Omental fat pad (tissue), 4 donors: ENCODE data around the gene VASH1. TPM values are rescaled to one million over a fixed set of nuclear protein-coding genes. Genes with fewer than 3 reads are reported as not detected.
"Not testable (repeated sequence)": the region's sequence is repeated elsewhere in the genome, so short reads cannot be mapped to it uniquely, and the experiment has no call there.

Experiments used
- ATAC-seq: fragments of 150-250 bp; one replicate; pipeline ENCODE4 v1.9.1; 2016; ENCODE audit warnings: mild to moderate bottlenecking, moderate library complexity; ENCODE audit not compliant: low FRiP score
- DNase-seq: peaks from one replicate; pipeline ENCODE4 v3.0.0-alpha.2; 2019; ENCODE audit warnings: low spot score
- total RNA-seq, 4 donors: library from RNA; depleted of rRNA; stranded (reverse); fragments of >200 nt; gene quantifications; one replicate each; pipeline ENCODE4 v1.1.0, GENCODE V29; 2016
- TF ChIP-seq, protein P1 (sequence below), 3 donors: fragments of 450-650 bp; IDR thresholded peaks; one replicate each; pipeline ENCODE4 v1.5.1; 2016 to 2017; ENCODE audit warnings: antibody characterized with exemption in 3 of 3, mild to moderate bottlenecking in 3 of 3, moderate library complexity in 2 of 3

The VASH1 gene
- total RNA-seq, 4 donors from 2014 or later, result 5.6 to 22.9 (median 11.0) TPM

DNA sequence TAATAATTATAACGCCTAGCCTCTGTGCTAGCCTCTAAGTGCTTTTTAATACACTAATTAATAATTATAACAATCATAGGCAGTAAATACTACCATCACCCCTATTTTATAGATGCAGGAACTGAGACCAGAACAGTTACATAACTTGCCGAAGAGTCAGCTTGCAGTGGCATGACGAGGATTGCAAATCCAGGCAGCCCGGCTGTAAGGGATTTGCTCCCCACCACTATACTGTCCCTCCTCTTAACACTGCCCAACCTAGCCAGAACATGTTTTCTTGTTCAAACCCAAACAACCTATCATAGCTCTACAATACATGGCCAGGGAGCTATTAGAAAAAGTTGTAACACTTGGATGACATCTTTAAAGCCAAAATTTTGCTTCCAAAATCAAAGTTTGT is 33.9 kb upstream of the VASH1 start:
- DNase-seq (no peak), ATAC-seq (no peak)
- TF ChIP-seq, protein P1, sequence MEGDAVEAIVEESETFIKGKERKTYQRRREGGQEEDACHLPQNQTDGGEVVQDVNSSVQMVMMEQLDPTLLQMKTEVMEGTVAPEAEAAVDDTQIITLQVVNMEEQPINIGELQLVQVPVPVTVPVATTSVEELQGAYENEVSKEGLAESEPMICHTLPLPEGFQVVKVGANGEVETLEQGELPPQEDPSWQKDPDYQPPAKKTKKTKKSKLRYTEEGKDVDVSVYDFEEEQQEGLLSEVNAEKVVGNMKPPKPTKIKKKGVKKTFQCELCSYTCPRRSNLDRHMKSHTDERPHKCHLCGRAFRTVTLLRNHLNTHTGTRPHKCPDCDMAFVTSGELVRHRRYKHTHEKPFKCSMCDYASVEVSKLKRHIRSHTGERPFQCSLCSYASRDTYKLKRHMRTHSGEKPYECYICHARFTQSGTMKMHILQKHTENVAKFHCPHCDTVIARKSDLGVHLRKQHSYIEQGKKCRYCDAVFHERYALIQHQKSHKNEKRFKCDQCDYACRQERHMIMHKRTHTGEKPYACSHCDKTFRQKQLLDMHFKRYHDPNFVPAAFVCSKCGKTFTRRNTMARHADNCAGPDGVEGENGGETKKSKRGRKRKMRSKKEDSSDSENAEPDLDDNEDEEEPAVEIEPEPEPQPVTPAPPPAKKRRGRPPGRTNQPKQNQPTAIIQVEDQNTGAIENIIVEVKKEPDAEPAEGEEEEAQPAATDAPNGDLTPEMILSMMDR (IDR thresholded peaks at IDR 0.05), result no peak

DNA sequence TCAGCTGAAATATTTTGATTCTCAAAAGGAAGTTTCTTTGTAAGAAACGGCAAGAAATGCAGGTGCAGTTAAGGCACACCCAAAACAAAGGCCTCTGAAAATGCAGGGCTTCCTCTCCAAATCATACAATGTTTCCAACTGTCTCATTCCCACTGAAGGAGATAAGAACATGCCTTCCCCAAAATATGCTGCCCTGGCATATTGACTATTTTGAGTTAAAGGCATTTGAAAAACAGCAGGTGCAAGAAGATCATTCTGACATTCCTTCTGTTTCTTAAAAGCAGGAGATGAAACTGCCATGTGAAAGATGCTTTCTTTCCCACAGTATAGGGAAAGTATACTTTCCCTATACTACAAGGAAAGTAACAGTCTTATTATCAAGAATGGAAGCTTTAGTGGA is 33.4 kb upstream of the VASH1 start:
- ATAC-seq, result no peak
- DNase-seq, result no peak
- TF ChIP-seq, protein P1 (IDR thresholded peaks at IDR 0.05), result no peak

DNA sequence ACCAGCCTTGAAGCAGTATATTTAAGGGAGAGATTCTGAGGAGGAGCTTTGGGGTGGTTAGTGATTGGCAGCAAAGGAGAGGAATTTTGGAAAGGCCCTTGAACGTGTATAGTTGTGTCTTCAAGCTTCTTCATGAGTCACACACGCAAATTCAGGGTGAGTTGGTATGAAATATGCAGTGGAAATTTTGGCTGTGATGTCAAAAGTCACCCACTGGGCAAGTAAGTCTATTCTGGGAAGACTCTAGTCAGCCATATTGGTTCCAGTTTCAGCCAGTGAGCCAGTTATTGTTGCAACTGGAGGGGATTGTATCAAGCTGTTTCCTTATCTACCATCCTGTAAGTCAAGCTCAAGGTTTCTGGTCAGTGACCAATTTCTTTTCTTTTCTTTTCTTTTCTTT is 32.0 kb upstream of the VASH1 start:
- DNase-seq (no peak), ATAC-seq (no peak)
- TF ChIP-seq, protein P1 (IDR thresholded peaks at IDR 0.05), result no peak

DNA sequence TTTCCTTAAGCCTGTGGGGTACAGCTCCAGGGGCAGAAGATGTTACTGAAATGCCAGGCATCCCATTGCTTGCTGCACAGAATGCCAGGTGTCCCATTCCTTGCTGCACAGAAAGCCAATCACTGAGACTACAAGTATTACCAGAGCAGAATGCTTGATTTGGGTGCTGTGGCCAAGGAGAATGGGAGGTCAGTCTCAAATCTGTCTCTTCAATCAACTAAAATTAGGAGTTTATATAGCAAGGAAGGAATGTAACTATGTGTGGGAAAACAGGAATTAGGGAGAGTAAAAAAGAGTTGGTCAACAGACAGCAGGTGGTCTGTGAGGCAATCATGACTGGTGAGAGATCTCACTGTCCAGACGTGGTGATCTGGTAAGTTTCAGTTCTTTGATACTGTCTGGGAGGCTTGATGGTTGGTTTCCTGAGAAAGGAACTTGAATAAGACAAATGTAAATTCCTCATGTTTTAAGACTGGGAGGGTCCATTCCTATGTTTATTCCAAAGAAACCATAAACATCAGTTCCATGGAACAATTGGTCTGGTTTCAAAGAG is 31.2 kb upstream of the VASH1 start:
- DNase-seq (no peak), ATAC-seq (no peak)
- TF ChIP-seq, protein P1 (IDR thresholded peaks at IDR 0.05), result no peak

DNA sequence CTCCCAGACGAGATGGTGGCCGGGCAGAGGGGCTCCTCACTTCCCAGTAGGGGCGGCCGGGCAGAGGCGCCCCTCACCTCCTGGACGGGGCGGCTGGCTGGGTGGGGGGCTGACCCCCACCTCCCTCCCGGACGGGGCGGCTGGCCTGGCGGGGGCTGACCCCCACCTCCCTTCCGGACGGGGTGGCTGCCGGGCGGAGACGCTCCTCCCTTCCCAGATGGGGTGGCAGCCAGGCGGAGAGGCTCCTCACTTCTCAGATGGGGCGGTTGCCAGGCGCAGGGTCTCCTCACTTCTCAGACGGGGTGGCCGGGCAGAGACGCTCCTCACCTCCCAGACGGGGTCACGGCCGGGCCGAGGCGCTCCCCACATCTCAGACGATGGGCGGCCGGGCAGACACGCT is 26.8 kb upstream of the VASH1 start:
- DNase-seq, ATAC-seq: not testable (repeated sequence)

DNA sequence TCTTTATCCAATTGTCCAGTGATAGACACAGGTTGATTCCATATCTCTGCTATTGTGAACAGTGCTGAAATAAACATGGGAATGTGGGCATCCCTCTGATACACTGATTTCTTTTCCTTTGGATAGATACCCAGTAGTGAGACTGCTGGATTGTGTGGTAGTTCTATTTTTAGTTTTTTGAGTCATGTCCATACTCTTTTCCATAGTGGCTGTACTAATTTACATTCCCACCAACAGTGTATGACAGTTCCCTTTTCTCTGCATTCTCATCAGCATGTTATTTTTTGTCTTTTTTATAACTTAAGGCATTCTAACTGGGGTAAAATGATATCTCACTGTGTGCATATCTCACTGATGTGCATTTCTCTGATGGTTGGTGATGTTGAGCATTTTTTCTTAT is 24.8 kb upstream of the VASH1 start:
- TF ChIP-seq, protein P1 (IDR thresholded peaks at IDR 0.05), result no peak
- ATAC-seq, result no peak
- DNase-seq, result no peak

DNA sequence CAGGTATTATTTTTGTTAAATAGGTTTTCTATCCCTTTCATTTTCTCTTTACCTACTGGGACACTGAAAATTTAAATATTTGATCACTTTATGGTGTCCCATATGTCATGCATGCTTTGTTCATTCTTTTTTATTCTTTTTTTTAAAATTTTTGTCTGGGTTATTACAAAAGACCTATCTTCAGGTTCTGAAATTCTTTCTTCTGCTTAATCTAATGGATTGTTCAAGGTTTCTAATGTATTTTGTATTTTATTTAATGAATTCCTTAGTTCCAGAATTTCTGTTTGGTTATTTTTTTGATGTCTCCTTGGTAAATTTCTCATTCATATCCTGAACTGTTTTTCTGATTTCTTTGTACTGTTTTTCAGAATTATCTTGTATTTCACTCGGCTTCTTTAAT is 20.2 kb upstream of the VASH1 start:
- no peak for DNase-seq
- ATAC-seq, result no peak
- TF ChIP-seq, protein P1 (IDR thresholded peaks at IDR 0.05), result no peak

DNA sequence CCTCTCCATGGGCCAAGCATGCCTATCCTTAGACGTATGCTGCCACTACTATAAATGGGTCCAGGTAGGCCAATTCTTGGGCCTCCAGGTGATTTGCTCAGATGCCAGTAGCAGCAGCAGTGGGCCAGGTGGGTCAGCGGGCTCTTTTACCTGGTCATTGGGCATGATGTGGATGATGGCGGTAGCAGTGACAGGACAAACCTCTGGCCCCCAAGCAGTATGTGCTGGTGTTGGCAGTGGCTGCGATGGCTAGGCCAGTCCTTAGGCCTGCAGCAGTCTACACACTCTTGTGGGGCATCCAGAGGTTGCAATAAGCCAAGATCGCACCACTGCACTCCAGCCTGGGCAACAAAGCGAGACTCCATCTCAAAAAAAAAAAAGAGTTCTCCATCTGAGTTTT is 19.1 kb upstream of the VASH1 start:
- no peak for ATAC-seq

More for the DNA sequence above, 19.1 kb upstream of the VASH1 start:
- TF ChIP-seq, protein P1 (IDR thresholded peaks at IDR 0.05), result no peak
- DNase-seq, result no peak
